ENCODE measurements around the gene CHD2. TPM values are rescaled to one million over a fixed set of nuclear protein-coding genes. Genes with fewer than 3 reads are reported as not detected.

Gene CHD2
- total RNA-seq, 1 experiment from 2014 or later, result 63.3 TPM

- no CpG with 5 or more reads among the region's 10 CpGs for WGBS (ENCODE audit: extremely low coverage, insufficient read length, low lambda C conversion rate)
- H3K9me3 ChIP-seq (ENCODE audit: control insufficient read depth, low read depth, low read length), result no peaks in the 10 kb centered on the region
- DNase-seq, result no peak
- H3K9ac ChIP-seq (ENCODE audit: extremely low read depth, insufficient read length, low read length), result no peak overlapping the region
- H3K4me2 ChIP-seq (ENCODE audit: insufficient read depth, insufficient read length, low read length), result no peak overlapping the region
- no peak overlapping the region for H4K5ac ChIP-seq (ENCODE audit: insufficient read length, low read depth, low read length)
- Mint-ChIP-seq H3K4me1 (peaks cover 8 to 9% of the 10 kb centered on the region in 2 experiments), H3K9me3 (no peaks in the 10 kb centered on the region), H3K4me3 (no peak overlapping the region), H3K27me3 (ENCODE audit: low read depth) (no peaks in the 10 kb centered on the region), H3K36me3 (ENCODE audit: insufficient read depth in 1 of 3, low read depth in 3 of 3) (peaks cover 54 to 81% (median 75%) of the 10 kb centered on the region in 3 experiments), H3K27ac (no peak overlapping the region)
- no peak overlapping the region for H3K56ac ChIP-seq (ENCODE audit: insufficient read length, low read depth, low read length)
- H4K20me1 ChIP-seq (ENCODE audit: control insufficient read depth, insufficient read depth, insufficient read length), result no peaks in the 10 kb centered on the region
- H2BK120ac ChIP-seq (ENCODE audit: low read depth, low read length, poor library complexity, severe bottlenecking), result no peak overlapping the region
- H3K14ac ChIP-seq (ENCODE audit: insufficient read depth, low read length), result no peak overlapping the region
- no peaks in the 10 kb centered on the region for H3K79me1 ChIP-seq (ENCODE audit: insufficient read depth, low read depth, low read length, poor library complexity, severe bottlenecking)
- no peak overlapping the region for H4K8ac ChIP-seq (replicated peaks; ENCODE audit: insufficient read length, low read depth, low read length)
- H2BK15ac ChIP-seq (ENCODE audit: low read depth, low read length), result no peak overlapping the region
- H2BK12ac ChIP-seq (ENCODE audit: insufficient read length, low read depth, low read length), result no peak overlapping the region
- no peaks in the 10 kb centered on the region for H3K4me1 ChIP-seq (ENCODE audit: insufficient read depth, low read length)
- H3K4ac ChIP-seq (ENCODE audit: low read depth, low read length), result no peak overlapping the region
- H3K23me2 ChIP-seq (ENCODE audit: insufficient read length, low read depth, low read length, poor library complexity, severe bottlenecking), result no peaks in the 10 kb centered on the region
- no peaks in the 10 kb centered on the region for H3K27me3 ChIP-seq (ENCODE audit: insufficient read depth, low read length)
- H2AK5ac ChIP-seq (ENCODE audit: insufficient read length, low read length), result no peak overlapping the region
- no peaks in the 10 kb centered on the region for H3K79me2 ChIP-seq (ENCODE audit: insufficient read depth, low read length)
- H3K23ac ChIP-seq (ENCODE audit: insufficient read length, low read depth, low read length), result no peak overlapping the region
- no peak for TF ChIP-seq CTCF (conservative IDR thresholded peaks at IDR 0.05)
- no peak overlapping the region for H2BK20ac ChIP-seq (ENCODE audit: low read depth, low read length, poor library complexity, severe bottlenecking)
- no peak overlapping the region for H3K18ac ChIP-seq (ENCODE audit: insufficient read length, low read depth, low read length)
- no peak overlapping the region for H2AFZ ChIP-seq (ENCODE audit: low read length)
- no peak overlapping the region for H2BK5ac ChIP-seq (ENCODE audit: insufficient read length, low read length)
- no peak overlapping the region for H3T11ph ChIP-seq (ENCODE audit: low read length)
- no peak overlapping the region for H3K27ac ChIP-seq (ENCODE audit: insufficient read length, low read depth, low read length)
- H4K91ac ChIP-seq (ENCODE audit: insufficient read length, low read depth, low read length), result no peak overlapping the region
These were observed 124.2 kb downstream of the CHD2 start for GRCh38 chr15:93024293-93024692.

Data from H9 (cell line).